GM19351 (cell line): Measurements from ENCODE around the gene FNBP1L.

Source experiments
- ATAC-seq: cut with Tn5 transposase; IDR thresholded peaks from one replicate; pipeline ENCODE4 v1.9.1; 2021; ENCODE audit warnings: mild to moderate bottlenecking, moderate library complexity; ENCODE audit not compliant: unreplicated experiment

Gene FNBP1L

DNA sequence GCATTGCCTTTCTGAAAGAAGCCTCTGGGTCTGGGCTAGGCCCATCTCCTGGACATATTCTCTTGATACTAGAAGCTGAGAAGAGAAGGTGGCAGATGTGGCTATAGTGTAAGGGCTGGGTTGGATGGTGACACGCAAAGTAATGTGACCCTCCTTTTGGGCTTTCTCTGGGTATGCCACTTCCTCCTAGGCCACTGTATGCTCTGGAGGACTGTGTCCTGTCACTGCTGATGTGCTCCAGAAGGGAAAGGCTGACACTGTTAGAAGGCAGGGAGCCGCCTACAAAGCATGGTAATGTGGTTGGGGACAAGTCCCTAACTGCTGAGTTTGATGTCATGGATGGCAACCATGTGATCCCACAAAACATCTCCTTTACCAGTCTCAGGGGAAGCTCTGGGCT is 121.6 kb downstream of the FNBP1L start:
- ATAC-seq: no peak

DNA sequence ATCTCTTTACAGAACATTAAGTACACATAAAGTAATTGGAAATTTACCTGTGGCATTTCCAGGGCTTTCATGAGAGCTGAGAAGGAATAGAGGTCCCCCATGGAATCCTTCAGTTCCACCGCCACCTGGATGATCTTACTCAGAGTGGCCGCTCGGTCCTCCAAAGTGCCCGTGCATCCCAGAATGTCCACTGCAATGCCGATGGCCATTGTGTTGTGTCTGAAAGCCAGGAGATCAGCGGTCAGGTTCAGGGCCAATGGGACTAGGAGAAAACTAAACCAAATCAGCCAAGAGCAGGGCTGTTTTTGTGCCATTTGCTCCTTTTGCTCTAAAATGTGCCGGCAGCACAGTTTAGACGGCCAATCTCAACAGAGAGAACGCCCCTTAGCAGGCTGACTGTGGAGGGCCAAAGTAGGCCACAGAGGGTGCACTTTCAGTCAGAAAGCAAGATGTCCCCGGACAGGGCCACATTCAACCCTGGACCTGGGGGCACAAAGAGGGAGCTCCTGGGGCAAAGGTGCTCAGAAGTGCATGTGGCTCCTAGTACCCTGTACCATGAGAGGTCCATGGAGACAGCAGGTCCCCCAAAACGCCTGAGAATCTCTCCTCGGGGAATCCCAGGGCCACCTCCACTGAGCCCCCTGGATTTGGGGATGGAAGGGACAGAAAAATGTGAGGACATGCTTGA is 123.8 kb downstream of the FNBP1L start:
- no peak for ATAC-seq

DNA sequence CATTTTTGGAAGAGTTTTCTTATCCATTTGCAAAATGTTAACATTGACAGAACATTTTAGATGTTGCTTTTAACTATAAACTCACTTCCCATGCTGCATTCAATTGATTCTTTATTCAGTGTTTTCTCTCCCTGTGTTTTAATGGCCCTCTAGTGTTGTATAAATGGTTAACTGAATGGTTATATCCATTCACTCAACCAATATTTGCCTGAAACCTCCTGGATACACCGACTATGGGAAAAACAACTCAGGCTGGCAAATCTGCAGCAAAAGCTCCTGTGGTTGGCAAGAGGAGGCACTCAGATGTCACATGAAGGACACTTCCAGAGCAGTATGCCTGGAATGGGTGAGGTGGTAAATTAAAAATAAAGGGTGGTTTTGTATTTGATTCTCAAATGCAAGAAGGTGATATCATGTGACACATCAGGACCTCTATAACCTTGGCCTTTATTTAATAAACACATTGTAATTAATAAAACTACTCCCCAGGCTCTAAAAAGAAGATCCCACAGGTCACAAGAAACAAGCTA is 126.1 kb downstream of the FNBP1L start:
- no peak for ATAC-seq

DNA sequence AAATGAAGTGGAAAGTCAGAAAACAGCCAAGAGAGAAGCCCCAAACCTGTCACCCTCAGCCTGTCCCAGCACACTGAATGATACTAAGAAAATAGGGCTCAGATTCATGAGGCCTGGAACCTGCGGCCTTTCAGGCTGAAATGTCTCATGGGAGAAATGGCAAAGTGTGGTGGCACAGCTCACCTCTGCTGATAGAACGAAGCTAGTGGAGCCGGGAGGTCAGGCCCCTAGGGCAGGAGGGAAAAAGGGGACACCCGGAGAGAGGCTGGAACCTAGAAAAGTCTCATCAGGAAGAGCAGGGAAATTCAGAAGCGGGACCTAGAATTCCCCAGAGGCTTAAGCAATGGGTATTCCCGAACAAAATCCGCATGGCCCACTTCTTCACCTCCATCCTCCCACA is 126.6 kb downstream of the FNBP1L start:
- ATAC-seq: no peak

DNA sequence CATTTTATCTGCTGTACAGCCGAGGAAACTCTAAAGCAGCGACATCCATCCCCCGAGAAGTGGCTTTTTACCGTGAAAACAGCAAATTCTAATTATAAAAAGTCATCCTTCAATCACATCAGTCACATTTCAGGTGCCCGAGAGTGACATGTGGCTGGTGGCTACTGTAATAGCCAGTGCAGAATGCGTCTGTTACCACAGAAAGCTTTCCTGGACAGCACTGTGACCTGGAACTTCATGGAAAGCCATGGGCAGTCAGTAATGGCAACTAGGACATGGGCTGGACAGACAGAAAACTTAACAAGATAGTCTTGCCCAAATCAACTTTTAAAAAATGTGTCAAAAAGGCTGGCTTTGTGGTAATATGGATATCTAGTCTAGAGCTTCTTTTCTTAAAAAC is 127.1 kb downstream of the FNBP1L start:
- no peak for ATAC-seq

DNA sequence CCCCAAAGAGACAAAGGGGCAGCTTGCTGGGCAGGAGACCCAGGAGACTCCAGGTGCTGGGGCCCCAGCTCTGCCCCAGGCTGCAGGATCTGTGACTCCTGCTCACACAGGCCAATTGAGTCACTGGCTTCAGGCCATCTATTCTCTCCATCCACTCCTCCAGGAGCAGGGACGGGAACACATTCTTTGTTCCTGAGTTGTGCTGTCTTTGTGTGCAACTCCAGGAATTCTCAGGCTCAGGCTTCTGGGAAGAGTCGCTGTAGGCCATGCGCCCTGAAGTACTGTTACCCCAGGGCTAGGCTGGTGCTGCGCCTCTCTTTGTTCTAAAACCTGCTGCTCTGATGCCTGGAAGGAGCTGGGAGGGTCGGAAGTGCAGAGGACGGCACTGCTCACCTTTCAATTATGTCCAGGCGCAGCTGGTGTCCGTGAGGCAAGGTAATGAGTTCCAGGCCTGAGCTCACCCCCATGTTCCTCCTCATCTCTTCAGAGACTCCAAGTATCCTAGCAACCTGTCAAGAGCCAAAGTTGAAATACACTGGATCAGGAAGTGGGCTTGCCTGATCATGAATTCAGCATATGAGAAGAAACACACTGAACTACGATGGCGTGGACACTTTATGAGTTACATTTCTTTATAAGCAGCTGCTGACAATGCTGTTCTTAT is 127.8 kb downstream of the FNBP1L start:
- ATAC-seq: no peak

GRCh38 chr1:93576346-93576745 is 128.4 kb downstream of the FNBP1L start:
- no peak for ATAC-seq

- ATAC-seq: no peak
These were observed 128.8 kb downstream of the FNBP1L start for GRCh38 chr1:93576746-93577145.

- ATAC-seq: no peak
These were observed 129.9 kb downstream of the FNBP1L start for GRCh38 chr1:93577536-93578432.

GRCh38 chr1:93578433-93578830 is 130.5 kb downstream of the FNBP1L start:
- no peak for ATAC-seq

DNA sequence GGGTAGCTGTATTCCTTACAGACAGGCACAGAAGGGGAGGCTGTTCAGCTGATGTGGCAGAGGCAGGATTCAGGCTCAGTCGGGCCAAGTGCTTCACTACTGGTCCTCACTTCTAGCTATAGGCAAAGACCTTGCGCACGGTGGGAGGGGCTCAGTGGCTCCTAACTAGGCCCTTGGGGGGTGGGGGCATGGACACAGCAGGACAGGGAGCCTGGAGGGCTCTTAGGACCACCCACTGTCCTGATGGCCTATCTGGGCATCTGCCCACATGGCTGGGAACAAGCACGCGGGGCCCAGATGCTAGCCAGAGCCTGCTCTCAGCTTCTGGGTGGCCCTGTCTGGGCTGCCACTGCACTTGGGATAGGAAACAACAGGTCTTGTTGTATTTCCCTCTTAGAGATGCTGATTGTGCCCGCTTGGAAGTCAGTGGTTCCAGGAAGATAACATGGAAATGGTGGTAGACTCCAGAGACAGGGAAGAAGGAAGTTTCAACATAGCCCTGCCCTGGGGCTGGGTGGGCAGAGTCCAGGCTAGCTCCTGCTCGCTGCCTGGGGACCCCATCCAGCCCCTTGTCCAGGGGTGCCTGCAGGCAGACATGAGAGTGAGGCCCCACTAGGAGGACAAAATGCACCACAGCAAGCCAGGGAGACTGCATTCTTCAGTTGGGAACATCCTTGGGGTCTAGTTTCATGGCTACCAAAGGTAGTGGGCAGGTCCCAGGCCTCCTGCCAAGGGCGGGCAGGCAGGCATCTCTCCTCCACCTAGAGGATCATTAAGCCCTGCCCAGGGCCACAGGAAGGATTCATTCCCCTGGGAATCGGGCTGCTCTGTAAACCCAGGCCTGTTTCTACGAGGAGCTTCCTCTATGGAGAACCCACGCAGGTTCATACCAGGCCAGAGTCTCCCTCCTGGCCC is 131.2 kb downstream of the FNBP1L start:
- ATAC-seq: no peak

DNA sequence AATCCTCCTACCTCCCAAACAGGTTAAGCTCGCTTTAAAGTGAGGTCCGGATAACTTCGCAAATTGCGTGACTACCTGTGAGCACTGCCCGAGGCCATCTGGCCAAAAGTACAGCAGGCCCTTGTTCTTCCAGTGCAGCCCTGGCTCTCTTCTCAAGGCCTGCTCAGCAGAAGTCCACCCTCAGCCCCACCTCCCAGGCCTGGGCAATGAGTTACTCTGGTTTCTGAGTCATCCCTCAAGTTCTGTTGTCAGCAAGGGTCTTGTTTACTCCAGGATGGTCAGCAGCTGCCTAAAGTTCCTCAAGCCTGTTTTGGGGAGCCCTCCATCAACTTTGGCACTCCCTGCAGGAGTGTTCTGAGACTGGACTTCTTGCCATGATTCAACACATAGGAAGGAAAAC is 132.0 kb downstream of the FNBP1L start:
- ATAC-seq: no peak

- no peak for ATAC-seq
These were observed 134.3 kb downstream of the FNBP1L start for GRCh38 chr1:93581917-93582850.

- ATAC-seq: no peak
These were observed 136.5 kb downstream of the FNBP1L start for GRCh38 chr1:93584261-93585003.

DNA sequence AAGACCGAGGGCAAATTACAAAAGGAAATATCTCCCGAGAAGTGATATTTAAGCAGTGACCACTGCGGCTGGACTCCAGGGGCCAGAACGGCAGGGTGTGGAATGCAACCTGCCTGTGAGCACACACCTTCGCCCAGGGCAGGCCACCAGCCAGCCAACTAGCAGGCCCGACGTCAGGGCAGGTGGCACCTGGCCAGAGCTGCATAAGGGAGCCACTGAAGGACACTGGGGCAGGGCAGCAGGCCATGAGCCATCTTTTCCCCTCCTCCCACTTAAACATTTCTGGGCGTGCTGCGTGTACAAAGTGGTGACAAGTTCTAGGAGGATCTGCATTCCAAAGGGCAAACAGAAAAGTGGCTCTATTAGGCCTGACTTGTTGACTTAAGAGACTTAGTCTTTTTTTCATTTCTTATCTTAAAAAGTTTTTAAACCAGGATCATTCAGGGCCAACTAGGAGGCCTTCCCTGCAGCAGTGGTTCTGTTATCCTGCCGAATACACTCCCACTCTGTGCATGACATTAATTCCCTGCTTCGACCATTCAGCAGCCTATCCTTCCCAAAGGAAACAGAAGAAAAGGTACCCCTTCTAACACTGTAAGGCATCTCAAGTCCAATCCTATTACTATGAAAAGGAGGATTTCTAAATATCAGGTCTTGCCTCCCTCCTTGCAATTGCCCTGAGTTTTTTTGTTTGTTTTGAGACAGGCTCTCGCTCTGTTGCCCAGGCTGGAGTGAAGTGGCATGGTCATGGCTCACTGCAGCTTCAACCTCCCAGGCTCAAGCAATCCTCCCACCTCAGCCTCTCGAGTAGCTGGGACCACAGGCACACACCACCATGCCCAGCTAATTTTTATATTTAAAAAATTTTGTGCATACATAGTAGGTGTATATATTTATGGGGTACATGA is 137.4 kb downstream of the FNBP1L start:
- no peak for ATAC-seq

GRCh38 chr1:93587354-93587753 is 139.4 kb downstream of the FNBP1L start:
- no peak for ATAC-seq

DNA sequence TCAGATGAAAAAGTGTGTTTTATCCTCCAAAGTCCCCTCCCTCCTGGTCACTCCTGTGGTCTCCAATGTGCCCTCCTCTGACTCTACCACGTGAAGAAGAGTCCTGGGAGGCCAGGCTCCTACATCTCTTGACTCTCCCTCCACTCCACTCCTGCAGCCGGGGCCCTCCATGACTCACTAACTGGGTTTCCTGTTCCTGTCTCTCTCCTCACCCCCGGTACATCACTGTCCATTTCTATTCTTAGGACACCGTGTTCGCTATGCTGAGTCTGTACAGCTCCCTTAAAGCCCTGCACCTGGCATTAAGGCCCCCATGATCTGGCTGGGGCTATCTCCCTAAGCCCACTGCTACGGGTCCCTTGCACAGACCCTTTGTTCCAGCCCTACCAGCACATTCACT is 140.3 kb downstream of the FNBP1L start:
- no peak for ATAC-seq

DNA sequence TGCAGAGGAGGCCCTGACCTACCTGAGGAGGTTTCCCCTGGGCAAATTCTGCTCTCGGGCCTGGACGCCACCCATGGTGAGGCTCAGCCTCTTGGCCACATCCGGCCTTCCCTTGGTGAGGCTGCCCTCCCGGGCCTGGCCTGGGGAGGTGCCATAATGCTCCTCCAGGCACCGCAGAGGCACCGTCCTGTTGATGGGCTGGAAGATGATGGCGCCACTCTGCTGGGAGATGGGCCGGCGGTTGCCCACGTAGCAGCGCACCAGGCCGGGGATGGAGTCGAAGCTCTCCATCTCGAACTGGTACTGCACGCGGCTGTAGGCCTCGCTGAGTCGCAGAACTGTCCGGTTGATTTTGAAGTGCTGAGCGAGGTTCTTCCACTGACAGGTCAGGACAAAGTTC is 141.0 kb downstream of the FNBP1L start:
- ATAC-seq: no peak
